HEK293T (cell line): ENCODE results near the gene CLIC3.

ENCODE experiments used
- ELF4 ChIP-seq: fragments of 450-650 bp; IDR thresholded peaks from 2 replicates; pipeline ENCODE4 v1.6.1; 2017; ENCODE audit warnings: antibody characterized with exemption
- FOXA1 ChIP-seq: fragments of 450-650 bp; IDR thresholded peaks from 2 replicates; pipeline ENCODE4 v1.6.1; 2016; ENCODE audit warnings: mild to moderate bottlenecking
- FOXM1 ChIP-seq: fragments of 450-650 bp; IDR thresholded peaks from 2 replicates; pipeline ENCODE4 v1.6.1; 2017; ENCODE audit warnings: mild to moderate bottlenecking, borderline replicate concordance
- LEF1 ChIP-seq: fragments of 450-650 bp; IDR thresholded peaks from 2 replicates; pipeline ENCODE4 v1.6.1; 2017; ENCODE audit warnings: mild to moderate bottlenecking, borderline replicate concordance
- NFRKB ChIP-seq: fragments of 450-650 bp; IDR thresholded peaks from 2 replicates; pipeline ENCODE4 v1.6.1; 2016; ENCODE audit warnings: mild to moderate bottlenecking, moderate library complexity
- SP1 ChIP-seq: fragments of 450-650 bp; IDR thresholded peaks from 2 replicates; pipeline ENCODE4 v1.6.1; 2017
- ZNF384 ChIP-seq: fragments of 450-650 bp; IDR thresholded peaks from 2 replicates; pipeline ENCODE4 v1.6.1; 2016

DNA sequence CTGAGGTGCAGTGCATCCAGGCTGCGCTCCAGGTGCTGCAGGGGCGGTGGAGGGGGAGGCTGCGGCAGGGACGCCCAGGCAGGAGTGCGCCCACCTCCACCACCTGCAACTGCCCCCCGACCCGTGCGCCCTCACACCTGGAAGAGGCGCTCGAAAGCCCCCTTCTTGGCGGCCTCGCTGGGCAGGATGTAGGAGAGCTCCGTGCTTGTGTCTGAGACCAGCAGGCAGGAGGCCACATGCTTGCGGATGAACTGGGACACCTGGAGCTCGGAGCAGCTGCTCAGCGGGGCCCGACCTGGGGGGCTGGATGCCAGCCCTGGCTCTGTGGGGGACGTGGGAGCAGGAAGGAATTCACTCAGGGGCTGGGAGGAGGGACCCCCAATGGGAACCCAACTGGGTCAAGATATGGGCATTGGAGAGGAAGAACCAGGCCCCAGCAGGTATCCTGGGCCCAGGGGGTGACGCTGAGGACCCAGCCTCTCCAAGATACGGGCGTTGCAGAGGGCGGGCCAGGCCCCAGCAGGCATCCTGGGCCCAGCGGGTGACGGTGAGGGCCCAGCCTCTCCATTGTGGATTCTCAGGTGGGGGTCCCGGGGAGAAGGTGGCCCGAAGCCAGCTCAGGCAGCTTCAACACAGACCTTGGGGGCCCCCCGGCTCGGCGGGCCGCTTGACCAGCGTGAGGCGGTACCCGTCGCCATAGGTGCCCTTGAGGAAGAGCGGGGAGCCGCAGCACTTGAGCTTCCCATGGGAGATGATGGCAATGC, 18.6 kb upstream of the CLIC3 start:
- TF ChIP-seq ELF4 (no peak), ZNF384 (no peak), FOXM1 (no peak), LEF1 (no peak), SP1 (no peak), FOXA1 (no peak), NFRKB (no peak)
